SK-N-SH (cell line): ENCODE measurements around the gene CAPN11.

ENCODE experiments used
- CTCF ChIP-seq: fragments of 200-600 bp; sonication (generic); IDR thresholded peaks from 2 replicates; pipeline ENCODE4 v1.6.1; 2017; ENCODE audit warnings: antibody characterized with exemption, mild to moderate bottlenecking, moderate library complexity
- MAX ChIP-seq: IDR thresholded peaks from 2 replicates; pipeline ENCODE4 v1.4.0; 2012; ENCODE audit warnings: low read depth
- SIN3A ChIP-seq: IDR thresholded peaks from 2 replicates; pipeline ENCODE4 v1.6.1; 2012; ENCODE audit warnings: low read depth, mild to moderate bottlenecking, low read length, moderate library complexity, borderline replicate concordance
- SMC3 ChIP-seq: IDR thresholded peaks from 2 replicates; pipeline ENCODE4 v1.6.1; 2012; ENCODE audit warnings: low read depth, low read length, improper control_type of control experiment
- TAF1 ChIP-seq: IDR thresholded peaks from 2 replicates; pipeline ENCODE4 v1.6.1; 2012; ENCODE audit warnings: low read depth, mild to moderate bottlenecking, low read length, moderate library complexity, borderline replicate concordance

- TF ChIP-seq CTCF = no peak
- no peak for TF ChIP-seq TAF1
- no peak for TF ChIP-seq SMC3
- TF ChIP-seq SIN3A = no peak
- no peak for TF ChIP-seq MAX
Observed at GRCh38 chr6:44211284-44211683, 52.7 kb downstream of the CAPN11 start.
